OCI-LY3 (cell line): ENCODE data around the gene GMCL1.

Source experiments
- H2AFZ ChIP-seq: fragments of 200-600, 300-600 bp; shearing (Covaris generic); 2 replicates; pipeline ENCODE4 v1.6.0; 2014; ENCODE audit warnings: antibody characterized with exemption, low read depth, low read length
- H3K27ac ChIP-seq: fragments of 200-600, 300-600 bp; sonication (generic); 2 replicates; pipeline ENCODE4 v1.5.1; 2014; ENCODE audit warnings: mild to moderate bottlenecking, low read length, moderate library complexity, mixed read lengths
- H3K27me3 ChIP-seq: fragments of 200-600, 300-600 bp; sonication (generic); 2 replicates; pipeline ENCODE4 v1.6.1; 2014; ENCODE audit warnings: low read depth, low read length, mixed read lengths
- H3K36me3 ChIP-seq: fragments of 200-600, 300-600 bp; sonication (generic); replicated peaks from 2 replicates; pipeline ENCODE3; 2014; ENCODE audit warnings: low read depth, low read length, mixed read lengths
- H3K4me1 ChIP-seq: fragments of 300-600, 200-600 bp; sonication (generic); 2 replicates; pipeline ENCODE4 v1.6.1; 2014; ENCODE audit warnings: low read length, mixed read lengths
- H3K4me2 ChIP-seq: fragments of 200-600, 300-600 bp; sonication (generic); 2 replicates; pipeline ENCODE4 v1.6.1; 2014; ENCODE audit warnings: low read length, mixed read lengths
- H3K4me3 ChIP-seq: fragments of 300-600, 200-600 bp; sonication (generic); 2 replicates; pipeline ENCODE4 v1.5.1; 2014; ENCODE audit warnings: antibody characterized with exemption, mild to moderate bottlenecking, low read length, moderate library complexity
- H3K79me2 ChIP-seq: fragments of 300-600, 200-600 bp; shearing (Covaris generic); 2 replicates; pipeline ENCODE4 v1.6.1; 2014; ENCODE audit warnings: mild to moderate bottlenecking, low read length, mixed read lengths
- H3K9ac ChIP-seq: fragments of 300-600, 200-600 bp; shearing (Covaris generic); 2 replicates; pipeline ENCODE4 v1.6.0; 2014; ENCODE audit warnings: mild to moderate bottlenecking, low read length, moderate library complexity
- H3K9me3 ChIP-seq: fragments of 200-600, 300-600 bp; shearing (Covaris generic); 2 replicates; pipeline ENCODE4 v1.6.1; 2014; ENCODE audit warnings: low read length, mixed read lengths; ENCODE audit not compliant: insufficient read depth
- H4K20me1 ChIP-seq: fragments of 200-600, 300-600 bp; sonication (generic); 2 replicates; pipeline ENCODE4 v1.6.1; 2016; ENCODE audit warnings: low read length, mixed read lengths; ENCODE audit not compliant: insufficient read depth
- EZH2phosphoT487 ChIP-seq: fragments of 200-600 bp; shearing (Covaris generic); IDR thresholded peaks from 2 replicates; pipeline ENCODE4 v1.6.1; 2018; ENCODE audit warnings: antibody characterized with exemption, mixed run types, low read depth
- TF ChIP-seq, protein P1 (sequence below): fragments of 200-600, 300-600 bp; sonication (generic); IDR thresholded peaks from 2 replicates; pipeline ENCODE4 v1.5.1; 2014; ENCODE audit warnings: antibody characterized with exemption, low read length, low read depth

The GMCL1 gene

DNA sequence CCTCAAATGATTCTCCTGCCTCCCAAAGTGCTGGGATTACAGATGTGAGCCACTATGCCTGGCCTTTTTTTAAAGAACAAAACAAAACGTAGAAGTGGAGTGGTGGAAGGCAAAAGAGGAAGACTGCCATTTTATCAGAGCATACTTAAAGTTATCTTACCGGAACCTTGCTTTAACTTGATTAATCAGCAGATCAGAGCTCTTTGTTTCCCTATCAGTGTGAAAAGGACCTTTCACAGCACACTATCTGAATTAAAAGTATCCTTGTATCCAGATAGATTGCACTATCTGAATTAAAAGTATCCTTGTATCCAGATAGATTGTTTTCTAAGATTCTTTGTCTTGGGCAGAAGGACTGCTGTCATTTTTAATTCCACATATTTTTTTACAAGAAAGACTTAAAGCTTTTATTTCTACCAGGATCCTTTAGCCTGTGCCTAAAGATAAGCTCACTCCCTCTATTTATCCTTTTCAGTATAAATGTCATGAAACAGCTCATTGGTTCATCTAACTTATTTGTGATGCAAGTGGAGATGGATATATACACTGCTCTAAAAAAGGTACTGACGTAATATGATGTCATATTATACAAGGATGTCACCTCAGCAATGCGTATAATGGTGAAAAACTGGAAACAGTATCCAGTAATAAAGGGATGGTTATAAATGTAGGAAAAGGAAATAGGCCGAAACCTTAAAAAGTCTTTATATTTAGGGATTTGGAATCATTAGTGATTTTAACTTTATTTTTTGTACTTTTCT is 17.8 kb downstream of the GMCL1 start:
- Histone ChIP-seq H3K4me1 (no peaks in the 10 kb centered on the region), H3K36me3 (peaks cover 25% of the 10 kb centered on the region), H3K27ac (no peak overlapping the region), H3K9me3 (no peaks in the 10 kb centered on the region), H3K4me2 (no peak overlapping the region), H3K9ac (no peak overlapping the region), H2AFZ (no peak overlapping the region), H3K27me3 (no peaks in the 10 kb centered on the region), H4K20me1 (no peaks in the 10 kb centered on the region), H3K79me2 (no peaks in the 10 kb centered on the region), H3K4me3 (no peak overlapping the region)
- TF ChIP-seq EZH2phosphoT487 = no peak
- TF ChIP-seq, protein P1, sequence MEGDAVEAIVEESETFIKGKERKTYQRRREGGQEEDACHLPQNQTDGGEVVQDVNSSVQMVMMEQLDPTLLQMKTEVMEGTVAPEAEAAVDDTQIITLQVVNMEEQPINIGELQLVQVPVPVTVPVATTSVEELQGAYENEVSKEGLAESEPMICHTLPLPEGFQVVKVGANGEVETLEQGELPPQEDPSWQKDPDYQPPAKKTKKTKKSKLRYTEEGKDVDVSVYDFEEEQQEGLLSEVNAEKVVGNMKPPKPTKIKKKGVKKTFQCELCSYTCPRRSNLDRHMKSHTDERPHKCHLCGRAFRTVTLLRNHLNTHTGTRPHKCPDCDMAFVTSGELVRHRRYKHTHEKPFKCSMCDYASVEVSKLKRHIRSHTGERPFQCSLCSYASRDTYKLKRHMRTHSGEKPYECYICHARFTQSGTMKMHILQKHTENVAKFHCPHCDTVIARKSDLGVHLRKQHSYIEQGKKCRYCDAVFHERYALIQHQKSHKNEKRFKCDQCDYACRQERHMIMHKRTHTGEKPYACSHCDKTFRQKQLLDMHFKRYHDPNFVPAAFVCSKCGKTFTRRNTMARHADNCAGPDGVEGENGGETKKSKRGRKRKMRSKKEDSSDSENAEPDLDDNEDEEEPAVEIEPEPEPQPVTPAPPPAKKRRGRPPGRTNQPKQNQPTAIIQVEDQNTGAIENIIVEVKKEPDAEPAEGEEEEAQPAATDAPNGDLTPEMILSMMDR = no peak

DNA sequence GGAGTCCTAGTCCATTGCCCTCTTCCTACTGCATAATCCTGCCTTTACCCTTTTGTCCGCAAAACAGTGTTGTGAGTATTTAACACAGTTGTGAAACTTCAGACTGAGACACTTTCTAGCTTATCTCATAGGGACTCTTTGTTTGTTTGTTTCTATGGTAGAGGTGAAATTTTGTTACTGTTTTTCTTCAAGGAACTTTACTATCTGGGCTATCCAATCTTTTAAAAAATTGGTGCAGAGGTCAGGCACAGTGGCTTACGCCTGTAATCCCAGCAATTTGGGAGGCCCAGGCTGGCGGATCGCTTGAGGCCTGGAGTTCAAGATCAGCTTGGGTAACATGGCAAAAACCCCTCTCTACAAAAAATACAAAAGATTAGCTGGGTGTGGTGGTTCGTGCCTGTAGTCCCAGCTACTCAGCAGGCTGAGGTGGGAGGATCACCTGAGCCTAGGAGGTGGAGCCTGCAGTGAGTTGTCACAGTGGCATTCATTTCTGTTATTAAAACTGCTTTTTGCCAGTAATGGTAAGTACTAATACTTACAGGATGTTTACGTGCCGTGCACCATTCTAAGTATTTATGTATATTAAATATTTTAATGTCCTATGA is 18.8 kb downstream of the GMCL1 start:
- H3K4me3 ChIP-seq = no peak overlapping the region

DNA sequence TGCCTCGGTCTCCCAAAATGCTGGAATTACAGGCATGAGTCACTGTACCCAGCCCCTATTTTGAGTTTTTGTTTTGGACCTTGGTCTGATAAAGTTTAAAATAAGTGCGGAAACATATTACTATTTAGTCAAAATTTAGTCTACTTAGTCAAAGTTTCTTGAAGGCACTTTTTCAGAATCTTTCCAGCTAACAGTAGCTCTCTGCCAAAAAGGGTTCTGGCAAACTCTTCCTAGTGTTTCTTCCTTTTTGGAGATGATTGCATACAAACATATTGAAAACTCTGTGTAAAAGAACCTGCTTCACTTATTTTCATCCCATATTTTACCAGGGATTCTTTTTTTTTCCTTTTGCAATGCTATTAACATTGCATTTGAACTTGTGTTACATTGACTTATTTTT is 28.8 kb downstream of the GMCL1 start:
- peaks cover 2% of the 10 kb centered on the region for H3K36me3 ChIP-seq

More for the DNA sequence above, 18.8 kb downstream of the GMCL1 start:
- Histone ChIP-seq H3K79me2 (no peaks in the 10 kb centered on the region), H3K36me3 (peaks cover 25% of the 10 kb centered on the region), H3K4me1 (no peaks in the 10 kb centered on the region), H3K9ac (no peak overlapping the region), H3K9me3 (no peaks in the 10 kb centered on the region), H3K4me2 (no peak overlapping the region), H4K20me1 (no peaks in the 10 kb centered on the region), H3K27ac (no peak overlapping the region), H3K27me3 (no peaks in the 10 kb centered on the region), H2AFZ (no peak overlapping the region)
- TF ChIP-seq EZH2phosphoT487 = no peak
- TF ChIP-seq, protein P1 = no peak

DNA sequence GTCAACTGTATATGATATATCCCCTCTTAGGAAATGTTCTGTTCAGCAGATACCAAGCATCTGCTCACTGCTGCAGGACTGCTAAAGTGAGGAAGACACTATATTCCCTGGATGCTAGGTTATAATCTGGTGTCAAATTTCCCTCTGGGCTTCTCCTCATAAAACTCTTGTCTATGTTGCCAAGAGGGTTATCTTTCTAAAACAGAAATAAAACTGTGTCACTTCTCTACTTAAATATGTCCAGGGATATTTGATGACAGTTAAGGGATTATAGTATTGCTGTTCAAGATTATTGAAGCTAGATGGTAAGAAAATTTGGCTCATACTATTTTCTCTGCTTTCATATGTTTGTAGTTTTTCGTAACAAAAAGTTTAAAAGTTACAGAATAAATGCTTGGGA is 33.8 kb downstream of the GMCL1 start:
- Histone ChIP-seq H3K9me3 (no peaks in the 10 kb centered on the region), H3K4me2 (no peak overlapping the region), H3K36me3 (peaks cover 17% of the 10 kb centered on the region), H3K4me1 (no peaks in the 10 kb centered on the region), H3K9ac (no peak overlapping the region), H4K20me1 (no peaks in the 10 kb centered on the region), H3K4me3 (no peak overlapping the region), H3K27me3 (no peaks in the 10 kb centered on the region), H2AFZ (no peak overlapping the region), H3K27ac (no peak overlapping the region), H3K79me2 (no peaks in the 10 kb centered on the region)
- TF ChIP-seq EZH2phosphoT487 = no peak
- TF ChIP-seq, protein P1 = no peak

More for the DNA sequence above, 28.8 kb downstream of the GMCL1 start:
- Histone ChIP-seq H3K9ac (no peak overlapping the region), H2AFZ (no peak overlapping the region), H3K27ac (no peak overlapping the region), H4K20me1 (no peaks in the 10 kb centered on the region), H3K27me3 (no peaks in the 10 kb centered on the region), H3K4me1 (peaks cover 5% of the 10 kb centered on the region; the same call in 1 of the 2 replicates), H3K4me2 (no peak overlapping the region), H3K9me3 (no peaks in the 10 kb centered on the region), H3K79me2 (no peaks in the 10 kb centered on the region), H3K4me3 (no peak overlapping the region)
- no peak for TF ChIP-seq EZH2phosphoT487
- TF ChIP-seq, protein P1 = no peak
